HepG2 (cell line): ENCODE measurements around the gene NEK9. TPM values are rescaled to one million over a fixed set of nuclear protein-coding genes. Genes with fewer than 3 reads are reported as not detected.

Experiments used
- CC2D1A ChIP-seq: sonication (generic); formaldehyde crosslinking; IDR thresholded peaks from 2 replicates; pipeline ENCODE4 v1.8.1; 2023; ENCODE audit warnings: mild to moderate bottlenecking, missing genetic modification reagents
- DR1 ChIP-seq: sonication (generic); formaldehyde crosslinking; IDR thresholded peaks from 2 replicates; pipeline ENCODE4 v1.8.0; 2021; ENCODE audit warnings: mild to moderate bottlenecking, missing genetic modification reagents, inconsistent platforms
- GABPB1 ChIP-seq: IDR thresholded peaks from 2 replicates; pipeline ENCODE4 v1.6.1; 2016; ENCODE audit warnings: mild to moderate bottlenecking, missing genetic modification reagents, moderate library complexity, missing compliant biosample characterization
- GATAD1 ChIP-seq: IDR thresholded peaks from 2 replicates; pipeline ENCODE4 v1.6.1; 2016; ENCODE audit warnings: missing genetic modification reagents, missing compliant biosample characterization
- ISL2 ChIP-seq: sonication (generic); formaldehyde crosslinking; IDR thresholded peaks from 2 replicates; pipeline ENCODE4 v1.5.0; 2020; ENCODE audit warnings: missing genetic modification reagents
- KDM5B ChIP-seq: sonication (generic); formaldehyde crosslinking; IDR thresholded peaks from 2 replicates; pipeline ENCODE4 v1.4.0; 2020; ENCODE audit warnings: missing genetic modification reagents, mild to moderate bottlenecking, borderline replicate concordance
- NFYB ChIP-seq: sonication (generic); formaldehyde crosslinking; IDR thresholded peaks from 2 replicates; pipeline ENCODE4 v1.4.0; 2020; ENCODE audit warnings: missing genetic modification reagents
- PAWR ChIP-seq: sonication (generic); formaldehyde crosslinking; IDR thresholded peaks from 2 replicates; pipeline ENCODE4 v1.4.0; 2020; ENCODE audit warnings: missing genetic modification reagents, mild to moderate bottlenecking, borderline replicate concordance
- PRPF4 ChIP-seq: fragments of 200-400 bp; formaldehyde crosslinking; IDR thresholded peaks from 2 replicates; pipeline ENCODE4 v1.6.1; 2016; ENCODE audit warnings: low read length, low read depth; ENCODE audit not compliant: poor library complexity, severe bottlenecking
- RFX1 ChIP-seq: fragments of 450-650 bp; IDR thresholded peaks from 2 replicates; pipeline ENCODE4 v1.6.1; 2017
- RNF2 ChIP-seq: fragments of 450-650 bp; conservative IDR thresholded peaks from 2 replicates; pipeline ENCODE4 v1.6.1; 2016; ENCODE audit warnings: low read depth
- SALL1 ChIP-seq: sonication (generic); formaldehyde crosslinking; IDR thresholded peaks from 2 replicates; pipeline ENCODE4 v1.8.0; 2022; ENCODE audit warnings: mild to moderate bottlenecking, missing genetic modification reagents
- SP2 ChIP-seq: sonication (generic); formaldehyde crosslinking; IDR thresholded peaks from 2 replicates; pipeline ENCODE4 v1.5.1; 2020; ENCODE audit warnings: mild to moderate bottlenecking, missing genetic modification reagents
- SRSF9 ChIP-seq: fragments of 200-400 bp; formaldehyde crosslinking; IDR thresholded peaks from 2 replicates; pipeline ENCODE4 v1.6.1; 2018; ENCODE audit warnings: borderline replicate concordance, mild to moderate bottlenecking, low read depth, low read length; ENCODE audit not compliant: insufficient read depth, poor library complexity, severe bottlenecking
- TSC22D2 ChIP-seq: sonication (generic); formaldehyde crosslinking; IDR thresholded peaks from 2 replicates; pipeline ENCODE4 v1.5.1; 2020; ENCODE audit warnings: missing genetic modification reagents, mild to moderate bottlenecking, borderline replicate concordance
- WIZ ChIP-seq: sonication (generic); formaldehyde crosslinking; IDR thresholded peaks from 2 replicates; pipeline ENCODE4 v1.5.1; 2020; ENCODE audit warnings: mild to moderate bottlenecking, missing genetic modification reagents
- XRCC5 ChIP-seq: fragments of 200-400 bp; formaldehyde crosslinking; optimal IDR thresholded peaks from 2 replicates; pipeline ENCODE3; 2017; ENCODE audit warnings: mild to moderate bottlenecking, low read length
- ZC3H4 ChIP-seq: sonication (generic); formaldehyde crosslinking; IDR thresholded peaks from 2 replicates; pipeline ENCODE4 v1.4.0; 2020; ENCODE audit warnings: missing genetic modification reagents, borderline replicate concordance
- ZNF260 ChIP-seq: sonication (generic); formaldehyde crosslinking; IDR thresholded peaks from 2 replicates; pipeline ENCODE4 v1.4.0; 2020; ENCODE audit warnings: missing genetic modification reagents, low read depth, mild to moderate bottlenecking, borderline replicate concordance
- ZNF296 ChIP-seq: sonication (generic); formaldehyde crosslinking; conservative IDR thresholded peaks from 2 replicates; pipeline ENCODE4 v1.5.0; 2020; ENCODE audit warnings: mild to moderate bottlenecking, missing genetic modification reagents
- ZNF547 ChIP-seq: sonication (generic); formaldehyde crosslinking; IDR thresholded peaks from 2 replicates; pipeline ENCODE4 v1.5.1; 2020; ENCODE audit warnings: mild to moderate bottlenecking, missing genetic modification reagents
- ZNF567 ChIP-seq: sonication (generic); formaldehyde crosslinking; IDR thresholded peaks from 2 replicates; pipeline ENCODE4 v1.8.1; 2023; ENCODE audit warnings: mild to moderate bottlenecking, missing genetic modification reagents, borderline replicate concordance
- ZNF605 ChIP-seq: sonication (generic); formaldehyde crosslinking; IDR thresholded peaks from 2 replicates; pipeline ENCODE4 v1.8.0; 2022; ENCODE audit warnings: mild to moderate bottlenecking, missing genetic modification reagents
- polyA plus RNA-seq, 8 experiments: library from polyadenylated mRNA; depleted of rRNA in 3 of 8; stranded (reverse) in 7 of 8; unstranded in 1 of 8; fragments of >200 nt; fragmentation: Illumina TruSeq in 4 of 8; extraction: Trizol in 4 of 8; gene quantifications; 2 replicates each; pipeline versions ENCODE4 v1.2.1 to v1.2.3, GENCODE V29; 2011 to 2016; ENCODE audit warnings: low read depth in 4 of 8, missing spikeins in 1 of 8, mixed read lengths in 1 of 8; ENCODE audit not compliant: insufficient read depth in 1 of 8
- total RNA-seq, 5 experiments: library from RNA; depleted of rRNA; stranded (reverse); fragments of >200 nt; fragmentation: Illumina TruSeq; extraction: Trizol; gene quantifications; 2 replicates each; pipeline ENCODE4 v1.2.3, GENCODE V29; 2016; ENCODE audit warnings: low read depth in 1 of 5
- TF ChIP-seq, protein P1 (sequence below): sonication (generic); formaldehyde crosslinking; IDR thresholded peaks from 2 replicates; pipeline ENCODE4 v1.9.0; 2022; ENCODE audit warnings: missing genetic modification reagents, mild to moderate bottlenecking, borderline replicate concordance
- TF ChIP-seq, protein P2 (sequence below): sonication (generic); formaldehyde crosslinking; conservative IDR thresholded peaks from 2 replicates; pipeline ENCODE4 v1.4.0; 2020; ENCODE audit warnings: missing genetic modification reagents
- TF ChIP-seq, protein P3 (sequence below): sonication (generic); formaldehyde crosslinking; IDR thresholded peaks from 2 replicates; pipeline ENCODE4 v1.8.0; 2022; ENCODE audit warnings: missing genetic modification reagents, mild to moderate bottlenecking, borderline replicate concordance
- TF ChIP-seq, protein P4 (sequence below): sonication (generic); formaldehyde crosslinking; IDR thresholded peaks from 2 replicates; pipeline ENCODE4 v1.4.0; 2020; ENCODE audit warnings: mild to moderate bottlenecking, missing genetic modification reagents

Gene NEK9
- total and polyA plus RNA-seq, 2 of the 13 experiments (the other 11 are each of a cell fraction or from before 2014, with no cell fraction given) = 16.5 to 27.3 TPM

DNA sequence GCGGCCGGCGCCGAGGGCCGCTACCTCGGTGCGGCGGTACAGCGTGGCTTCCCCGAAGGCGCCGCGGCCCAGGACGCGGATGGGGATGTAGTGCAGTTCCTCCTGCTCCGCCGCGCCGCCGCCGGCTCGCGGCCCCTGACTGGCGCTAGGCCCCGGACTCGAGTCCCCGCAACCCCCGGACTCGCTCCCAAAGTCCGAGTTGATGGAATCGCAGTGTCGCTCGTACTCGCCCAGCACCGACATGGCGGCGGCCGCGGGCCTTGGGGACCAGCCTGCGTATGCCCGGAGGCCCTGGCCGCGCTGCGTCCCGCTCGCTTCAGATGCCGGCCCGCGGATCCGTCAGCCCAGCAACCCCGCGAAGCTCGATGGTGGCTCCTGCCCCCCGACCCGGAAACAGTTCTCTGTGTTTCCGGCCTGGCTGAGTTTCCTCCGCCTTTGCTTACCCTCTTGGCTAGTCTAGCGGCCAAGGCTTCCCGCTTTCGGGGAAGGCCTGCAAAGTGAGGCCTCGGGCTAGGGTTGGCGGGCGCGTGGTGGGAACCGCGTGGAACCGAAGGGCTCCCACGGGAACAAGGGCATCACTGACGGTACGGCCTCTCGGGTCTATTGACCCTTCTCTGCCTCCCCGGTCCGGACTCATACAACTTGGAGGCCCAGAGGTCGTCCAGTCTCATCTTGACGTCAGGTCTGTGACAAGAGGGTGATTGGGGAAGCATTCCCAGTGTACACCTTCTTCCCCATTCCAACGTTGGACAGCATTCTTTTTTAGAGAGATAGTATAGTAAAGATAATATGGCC, at the start of gene NEK9 (continued):
- TF ChIP-seq, protein P1, sequence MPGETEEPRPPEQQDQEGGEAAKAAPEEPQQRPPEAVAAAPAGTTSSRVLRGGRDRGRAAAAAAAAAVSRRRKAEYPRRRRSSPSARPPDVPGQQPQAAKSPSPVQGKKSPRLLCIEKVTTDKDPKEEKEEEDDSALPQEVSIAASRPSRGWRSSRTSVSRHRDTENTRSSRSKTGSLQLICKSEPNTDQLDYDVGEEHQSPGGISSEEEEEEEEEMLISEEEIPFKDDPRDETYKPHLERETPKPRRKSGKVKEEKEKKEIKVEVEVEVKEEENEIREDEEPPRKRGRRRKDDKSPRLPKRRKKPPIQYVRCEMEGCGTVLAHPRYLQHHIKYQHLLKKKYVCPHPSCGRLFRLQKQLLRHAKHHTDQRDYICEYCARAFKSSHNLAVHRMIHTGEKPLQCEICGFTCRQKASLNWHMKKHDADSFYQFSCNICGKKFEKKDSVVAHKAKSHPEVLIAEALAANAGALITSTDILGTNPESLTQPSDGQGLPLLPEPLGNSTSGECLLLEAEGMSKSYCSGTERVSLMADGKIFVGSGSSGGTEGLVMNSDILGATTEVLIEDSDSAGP (CRISPR knock-in tag) = peak; percentile 95
- no peak; the same call in 1 of the 2 replicates for TF ChIP-seq PAWR (CRISPR knock-in tag)
- TF ChIP-seq RNF2 = peak; percentile 84
- TF ChIP-seq TSC22D2 (CRISPR knock-in tag) = no peak; the same call in 1 of the 2 replicates
- peak; percentile 96 for TF ChIP-seq ZNF605 (CRISPR knock-in tag)
- no peak; the same call in 1 of the 2 replicates for TF ChIP-seq ZNF296 (CRISPR knock-in tag)
- peak; percentile 88 for TF ChIP-seq SALL1 (CRISPR knock-in tag)
- no peak for TF ChIP-seq RFX1
- no peak for TF ChIP-seq SRSF9
- TF ChIP-seq NFYB (CRISPR knock-in tag) = no peak; the same call in 1 of the 2 replicates
- no peak; the same call in 1 of the 2 replicates for TF ChIP-seq ZNF567
- TF ChIP-seq CC2D1A (CRISPR knock-in tag) = no peak
- TF ChIP-seq KDM5B (CRISPR knock-in tag) = peak; percentile 77; the same call in 1 of the 2 replicates
- TF ChIP-seq SP2 (CRISPR knock-in tag) = peak; percentile 66
- peak; percentile 97 for TF ChIP-seq ZNF547 (CRISPR knock-in tag)
- TF ChIP-seq PRPF4 = no peak
- TF ChIP-seq, protein P2, sequence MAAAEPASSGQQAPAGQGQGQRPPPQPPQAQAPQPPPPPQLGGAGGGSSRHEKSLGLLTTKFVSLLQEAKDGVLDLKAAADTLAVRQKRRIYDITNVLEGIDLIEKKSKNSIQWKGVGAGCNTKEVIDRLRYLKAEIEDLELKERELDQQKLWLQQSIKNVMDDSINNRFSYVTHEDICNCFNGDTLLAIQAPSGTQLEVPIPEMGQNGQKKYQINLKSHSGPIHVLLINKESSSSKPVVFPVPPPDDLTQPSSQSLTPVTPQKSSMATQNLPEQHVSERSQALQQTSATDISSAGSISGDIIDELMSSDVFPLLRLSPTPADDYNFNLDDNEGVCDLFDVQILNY (CRISPR knock-in tag) = peak; percentile 59; the same call in 1 of the 2 replicates
- TF ChIP-seq WIZ = peak; percentile 72; the same call in 1 of the 2 replicates
- TF ChIP-seq, protein P3, sequence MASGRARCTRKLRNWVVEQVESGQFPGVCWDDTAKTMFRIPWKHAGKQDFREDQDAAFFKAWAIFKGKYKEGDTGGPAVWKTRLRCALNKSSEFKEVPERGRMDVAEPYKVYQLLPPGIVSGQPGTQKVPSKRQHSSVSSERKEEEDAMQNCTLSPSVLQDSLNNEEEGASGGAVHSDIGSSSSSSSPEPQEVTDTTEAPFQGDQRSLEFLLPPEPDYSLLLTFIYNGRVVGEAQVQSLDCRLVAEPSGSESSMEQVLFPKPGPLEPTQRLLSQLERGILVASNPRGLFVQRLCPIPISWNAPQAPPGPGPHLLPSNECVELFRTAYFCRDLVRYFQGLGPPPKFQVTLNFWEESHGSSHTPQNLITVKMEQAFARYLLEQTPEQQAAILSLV (CRISPR knock-in tag) = peak; percentile 73
- peak; percentile 92 for TF ChIP-seq GATAD1
- peak; percentile 100 for TF ChIP-seq GABPB1 (CRISPR knock-in tag)
- TF ChIP-seq ZNF260 (CRISPR knock-in tag) = no peak
- TF ChIP-seq XRCC5 = peak; percentile 20
- TF ChIP-seq ISL2 (CRISPR knock-in tag) = peak; percentile 78
- peak; percentile 78 for TF ChIP-seq DR1 (CRISPR knock-in tag)
- TF ChIP-seq, protein P4, sequence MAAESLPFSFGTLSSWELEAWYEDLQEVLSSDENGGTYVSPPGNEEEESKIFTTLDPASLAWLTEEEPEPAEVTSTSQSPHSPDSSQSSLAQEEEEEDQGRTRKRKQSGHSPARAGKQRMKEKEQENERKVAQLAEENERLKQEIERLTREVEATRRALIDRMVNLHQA (CRISPR knock-in tag) = no peak
- TF ChIP-seq ZC3H4 (CRISPR knock-in tag) = no peak
